GM12874 (cell line): ENCODE results near the gene GRAMD1C.
A peak's percentile ranks its signal among the peaks of the same experiment; 100 is the strongest.

Experiments
- TF ChIP-seq, protein P1 (sequence below): IDR thresholded peaks from 2 replicates; pipeline ENCODE4 v1.5.1; 2011; ENCODE audit warnings: low read depth, mild to moderate bottlenecking, control low read depth, low read length, moderate library complexity; ENCODE audit not compliant: insufficient read depth

Gene GRAMD1C

DNA sequence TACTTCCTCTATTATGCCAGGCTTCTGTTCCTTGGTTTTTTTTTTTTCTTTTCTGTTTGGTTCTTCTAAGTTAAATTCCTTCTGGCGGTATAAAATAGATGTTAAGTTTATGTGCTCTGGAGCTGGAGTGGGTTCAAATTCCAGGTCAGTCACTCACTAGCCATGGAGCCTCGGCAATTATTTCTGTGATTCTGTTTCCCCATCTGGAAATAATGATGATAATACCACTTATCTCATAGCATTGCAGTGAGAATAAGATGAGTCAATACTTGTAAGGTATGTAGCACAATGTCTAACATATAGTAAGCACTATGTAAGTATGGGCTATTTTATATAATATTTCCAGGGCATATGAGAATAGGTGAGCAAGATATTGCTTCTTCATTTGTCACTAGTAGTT, 76.1 kb downstream of the GRAMD1C start:
- TF ChIP-seq, protein P1, sequence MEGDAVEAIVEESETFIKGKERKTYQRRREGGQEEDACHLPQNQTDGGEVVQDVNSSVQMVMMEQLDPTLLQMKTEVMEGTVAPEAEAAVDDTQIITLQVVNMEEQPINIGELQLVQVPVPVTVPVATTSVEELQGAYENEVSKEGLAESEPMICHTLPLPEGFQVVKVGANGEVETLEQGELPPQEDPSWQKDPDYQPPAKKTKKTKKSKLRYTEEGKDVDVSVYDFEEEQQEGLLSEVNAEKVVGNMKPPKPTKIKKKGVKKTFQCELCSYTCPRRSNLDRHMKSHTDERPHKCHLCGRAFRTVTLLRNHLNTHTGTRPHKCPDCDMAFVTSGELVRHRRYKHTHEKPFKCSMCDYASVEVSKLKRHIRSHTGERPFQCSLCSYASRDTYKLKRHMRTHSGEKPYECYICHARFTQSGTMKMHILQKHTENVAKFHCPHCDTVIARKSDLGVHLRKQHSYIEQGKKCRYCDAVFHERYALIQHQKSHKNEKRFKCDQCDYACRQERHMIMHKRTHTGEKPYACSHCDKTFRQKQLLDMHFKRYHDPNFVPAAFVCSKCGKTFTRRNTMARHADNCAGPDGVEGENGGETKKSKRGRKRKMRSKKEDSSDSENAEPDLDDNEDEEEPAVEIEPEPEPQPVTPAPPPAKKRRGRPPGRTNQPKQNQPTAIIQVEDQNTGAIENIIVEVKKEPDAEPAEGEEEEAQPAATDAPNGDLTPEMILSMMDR = no peak

DNA sequence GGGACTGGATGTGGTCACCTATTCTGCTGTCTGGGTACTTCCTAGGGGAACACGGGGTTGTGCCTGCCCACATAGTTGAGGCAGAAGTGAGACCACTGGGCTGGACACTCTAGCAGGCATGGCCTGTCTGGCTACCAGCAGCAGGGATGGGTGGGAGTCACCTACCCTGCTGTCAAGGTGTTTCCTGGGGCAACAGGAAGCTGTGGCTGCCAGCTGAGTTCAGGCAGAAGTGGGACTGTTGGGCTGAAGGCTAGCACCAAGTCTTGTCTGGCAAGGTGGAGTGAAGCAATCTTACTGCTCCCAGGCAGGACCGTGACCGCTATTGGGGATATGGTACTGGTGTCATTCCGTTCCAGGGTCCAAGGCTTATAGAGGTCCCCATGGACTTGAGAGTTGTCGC, 89.0 kb downstream of the GRAMD1C start:
- TF ChIP-seq, protein P1 = no peak

DNA sequence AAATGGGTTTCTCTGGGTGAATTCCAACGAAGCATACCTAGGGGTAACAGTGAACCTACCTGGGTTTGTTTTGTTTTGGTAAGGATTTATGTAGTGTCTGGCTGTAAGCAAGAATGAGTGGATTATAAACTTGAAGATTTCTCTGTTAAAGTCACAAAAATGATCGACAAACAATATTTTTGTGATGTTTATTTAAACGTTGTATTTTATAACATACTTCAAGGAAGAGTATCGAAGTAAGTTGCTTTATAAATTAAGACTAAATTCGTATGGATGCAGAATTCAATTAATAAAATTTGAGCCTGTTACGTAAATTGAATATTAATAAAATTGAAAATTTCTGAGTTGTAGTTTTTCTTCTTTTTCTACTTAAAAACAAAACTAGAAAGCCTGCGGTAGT, 108.2 kb downstream of the GRAMD1C start:
- TF ChIP-seq, protein P1 = no peak

DNA sequence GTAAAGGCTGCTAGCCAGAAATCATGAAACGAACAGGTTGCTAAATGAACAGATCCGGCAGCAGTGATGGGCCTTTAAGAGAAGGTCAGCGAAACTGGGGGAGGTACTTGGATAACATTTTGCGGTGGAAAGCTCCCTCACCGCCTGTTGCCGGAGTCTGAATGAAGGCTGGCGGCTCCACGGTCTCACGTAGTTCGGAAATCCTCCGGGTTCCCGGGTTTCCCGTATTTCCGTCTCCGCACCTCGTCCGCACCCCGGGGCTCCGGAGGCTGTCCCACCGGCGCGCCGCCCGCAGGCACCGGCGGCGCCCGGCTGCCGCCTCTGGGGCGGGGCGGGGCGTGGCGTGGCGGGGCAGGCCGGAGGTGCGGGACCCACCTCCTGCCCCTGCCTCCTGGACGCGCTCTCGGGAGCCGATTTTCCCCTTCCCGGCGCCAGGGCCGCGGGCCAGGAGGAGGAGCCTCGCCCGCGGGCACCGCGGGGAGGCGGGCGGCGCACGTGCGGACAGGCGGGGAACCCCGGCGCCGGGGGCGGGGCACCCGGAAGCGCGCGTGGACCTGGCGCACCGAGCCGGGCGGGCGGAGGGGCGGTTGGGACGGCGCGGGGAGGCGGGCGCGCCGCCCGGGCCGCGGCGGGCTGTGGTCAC, 108.9 kb downstream of the GRAMD1C start, which contains the start of gene ZDHHC23:
Gene ZDHHC23, plus strand, starts transcription at position 642 of the 643 bp plus-strand sequence. CDS start 790 bp downstream, outside the sequence.
- TF ChIP-seq, protein P1 = no peak

DNA sequence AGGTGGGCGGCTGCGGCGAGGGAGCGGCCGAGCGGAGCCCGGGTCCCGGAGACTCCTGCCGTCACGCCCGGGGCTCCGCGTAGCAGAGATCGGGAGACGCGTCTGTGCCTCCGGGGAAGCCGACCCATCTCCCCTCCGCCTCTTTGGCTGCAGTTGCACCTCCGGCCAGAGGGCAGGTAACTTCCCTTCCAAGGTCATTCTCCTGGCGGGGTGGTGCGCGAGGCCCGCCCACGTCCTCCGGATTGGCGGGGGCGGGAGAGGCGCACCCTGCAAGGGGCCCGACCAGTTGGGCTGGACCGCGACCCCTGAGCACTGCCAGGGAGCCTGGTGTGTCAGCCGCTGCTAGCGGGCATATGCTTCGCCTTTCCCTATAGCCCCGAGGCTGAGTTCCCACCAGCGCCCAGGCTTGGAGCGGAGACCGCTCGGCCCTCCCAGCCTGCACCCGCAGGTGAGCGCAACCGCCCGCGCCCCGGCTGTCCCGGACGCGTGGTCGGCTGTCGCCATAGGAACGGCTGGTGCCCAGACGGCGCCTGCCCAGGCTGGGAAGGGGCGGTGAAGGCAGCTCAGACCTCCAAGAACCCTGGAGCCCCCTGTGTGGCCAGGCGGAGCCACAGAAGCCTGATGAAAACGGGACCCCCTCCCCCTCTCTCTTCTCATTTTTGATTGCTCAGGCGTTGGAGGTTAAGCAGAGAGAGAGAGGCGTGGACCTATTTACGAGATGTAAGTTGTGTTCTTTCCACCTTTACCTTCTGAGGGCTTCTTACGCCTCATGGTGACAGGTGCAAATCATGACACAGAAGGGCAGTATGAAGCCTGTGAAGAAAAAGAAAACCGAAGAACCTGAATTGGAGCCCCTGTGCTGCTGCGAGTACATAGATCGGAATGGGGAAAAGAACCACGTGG, 109.7 kb downstream of the GRAMD1C start:
- TF ChIP-seq, protein P1 = peak; percentile 17; the same call in 1 of the 2 replicates

DNA sequence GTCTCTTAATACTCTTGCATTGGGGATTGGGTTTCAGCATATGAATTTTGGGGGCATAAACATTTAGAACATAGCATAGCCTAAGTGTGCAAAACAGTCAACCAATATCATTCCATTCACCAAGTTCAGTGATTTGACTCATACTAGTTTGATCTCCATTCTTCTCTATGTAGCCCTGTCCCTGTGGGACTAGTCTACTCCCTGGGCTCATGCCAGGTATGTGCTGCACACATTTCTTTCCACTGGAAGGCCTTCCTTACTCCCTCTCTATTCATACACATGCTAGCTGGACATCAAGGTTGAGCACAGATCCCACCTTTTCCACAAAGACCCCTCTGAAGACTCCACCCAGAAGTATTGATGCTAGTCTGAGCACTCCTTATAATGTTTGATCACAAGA, 114.3 kb downstream of the GRAMD1C start:
- TF ChIP-seq, protein P1 = no peak

DNA sequence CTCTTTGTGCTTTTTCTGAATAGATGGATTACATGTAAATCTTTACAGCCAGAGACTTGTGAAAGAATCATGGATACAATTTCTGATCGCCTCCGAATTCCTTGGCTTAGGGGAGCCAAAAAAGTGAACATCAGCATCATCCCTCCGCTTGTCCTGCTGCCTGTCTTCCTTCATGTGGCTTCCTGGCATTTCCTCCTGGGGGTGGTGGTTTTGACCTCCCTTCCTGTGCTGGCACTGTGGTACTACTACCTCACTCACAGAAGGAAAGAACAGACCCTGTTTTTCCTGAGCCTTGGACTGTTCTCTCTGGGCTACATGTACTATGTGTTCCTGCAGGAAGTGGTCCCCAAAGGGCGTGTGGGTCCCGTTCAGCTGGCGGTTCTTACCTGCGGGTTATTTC, 115.1 kb downstream of the GRAMD1C start:
- TF ChIP-seq, protein P1 = no peak
